D721Med (cell line): ENCODE results near the gene HLA-A.

Experiments used
- DNase-seq: peaks from one replicate; pipeline ENCODE4 v3.0.0; 2011; ENCODE audit warnings: low spot score; ENCODE audit not compliant: insufficient read length
- FAIRE-seq: peaks from 2 replicates; lab custom pipeline; 2011; peaks lifted over from hg19 to GRCh38; lab: Jason Lieb, UNC
- TF ChIP-seq, protein P1 (sequence below): IDR thresholded peaks from 2 replicates; pipeline ENCODE4 v1.5.1; 2012; ENCODE audit warnings: mild to moderate bottlenecking, control low read depth; ENCODE audit not compliant: insufficient read depth; ENCODE audit errors: missing control alignments

The HLA-A gene

DNA sequence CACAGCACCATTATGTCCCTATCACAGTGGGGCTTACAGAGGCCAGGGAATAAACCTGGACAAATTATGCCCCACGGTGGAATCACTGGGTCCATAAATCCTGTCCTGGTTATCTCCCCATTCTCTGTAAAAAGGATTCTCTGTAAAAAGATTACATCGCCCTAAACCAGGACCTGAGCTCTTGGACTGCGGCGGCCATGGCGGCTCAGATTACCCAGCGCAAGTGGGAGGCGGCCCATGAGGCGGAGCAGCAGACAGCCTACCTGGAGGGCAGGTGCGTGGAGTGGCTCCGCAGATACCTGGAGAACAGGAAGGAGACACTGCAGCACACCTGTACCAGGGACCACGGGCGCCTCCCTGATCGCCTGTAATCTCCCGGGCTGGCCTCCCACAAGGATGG, 8.4 kb upstream of the HLA-A start:
- DNase-seq, result no peak
- TF ChIP-seq, protein P1, sequence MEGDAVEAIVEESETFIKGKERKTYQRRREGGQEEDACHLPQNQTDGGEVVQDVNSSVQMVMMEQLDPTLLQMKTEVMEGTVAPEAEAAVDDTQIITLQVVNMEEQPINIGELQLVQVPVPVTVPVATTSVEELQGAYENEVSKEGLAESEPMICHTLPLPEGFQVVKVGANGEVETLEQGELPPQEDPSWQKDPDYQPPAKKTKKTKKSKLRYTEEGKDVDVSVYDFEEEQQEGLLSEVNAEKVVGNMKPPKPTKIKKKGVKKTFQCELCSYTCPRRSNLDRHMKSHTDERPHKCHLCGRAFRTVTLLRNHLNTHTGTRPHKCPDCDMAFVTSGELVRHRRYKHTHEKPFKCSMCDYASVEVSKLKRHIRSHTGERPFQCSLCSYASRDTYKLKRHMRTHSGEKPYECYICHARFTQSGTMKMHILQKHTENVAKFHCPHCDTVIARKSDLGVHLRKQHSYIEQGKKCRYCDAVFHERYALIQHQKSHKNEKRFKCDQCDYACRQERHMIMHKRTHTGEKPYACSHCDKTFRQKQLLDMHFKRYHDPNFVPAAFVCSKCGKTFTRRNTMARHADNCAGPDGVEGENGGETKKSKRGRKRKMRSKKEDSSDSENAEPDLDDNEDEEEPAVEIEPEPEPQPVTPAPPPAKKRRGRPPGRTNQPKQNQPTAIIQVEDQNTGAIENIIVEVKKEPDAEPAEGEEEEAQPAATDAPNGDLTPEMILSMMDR, result no peak
- no peak for FAIRE-seq

DNA sequence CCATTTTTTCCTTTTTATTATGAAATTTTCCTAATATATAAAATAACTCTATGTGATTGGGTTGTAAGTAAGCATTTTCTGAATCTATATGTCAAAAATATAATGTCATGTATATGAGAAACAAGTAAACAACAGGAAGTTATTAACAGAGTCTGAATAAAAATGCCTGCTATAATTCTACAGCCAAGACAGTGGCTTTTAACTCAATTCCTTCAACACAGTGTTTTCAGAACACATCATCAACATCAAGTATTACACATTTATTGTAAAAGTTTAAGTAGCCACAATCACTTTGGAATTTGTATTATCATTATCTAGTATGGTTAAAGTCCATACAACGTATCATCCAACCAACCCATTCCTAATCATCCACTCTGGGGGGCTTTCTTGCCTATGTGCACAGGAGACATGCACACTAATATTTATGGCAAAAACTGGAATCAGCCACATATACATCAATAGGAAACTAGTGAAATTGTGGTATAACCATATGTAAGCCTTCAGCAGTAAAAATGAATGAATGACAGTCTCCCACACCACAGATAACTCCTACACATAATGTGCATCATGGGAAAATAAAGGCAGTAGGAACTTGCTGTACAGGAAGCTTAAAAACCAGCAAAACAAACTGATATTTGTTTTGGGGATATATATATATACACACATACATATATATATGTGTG, 6.9 kb upstream of the HLA-A start:
- no peak for DNase-seq
- TF ChIP-seq, protein P1, result no peak
- FAIRE-seq, result no peak

DNA sequence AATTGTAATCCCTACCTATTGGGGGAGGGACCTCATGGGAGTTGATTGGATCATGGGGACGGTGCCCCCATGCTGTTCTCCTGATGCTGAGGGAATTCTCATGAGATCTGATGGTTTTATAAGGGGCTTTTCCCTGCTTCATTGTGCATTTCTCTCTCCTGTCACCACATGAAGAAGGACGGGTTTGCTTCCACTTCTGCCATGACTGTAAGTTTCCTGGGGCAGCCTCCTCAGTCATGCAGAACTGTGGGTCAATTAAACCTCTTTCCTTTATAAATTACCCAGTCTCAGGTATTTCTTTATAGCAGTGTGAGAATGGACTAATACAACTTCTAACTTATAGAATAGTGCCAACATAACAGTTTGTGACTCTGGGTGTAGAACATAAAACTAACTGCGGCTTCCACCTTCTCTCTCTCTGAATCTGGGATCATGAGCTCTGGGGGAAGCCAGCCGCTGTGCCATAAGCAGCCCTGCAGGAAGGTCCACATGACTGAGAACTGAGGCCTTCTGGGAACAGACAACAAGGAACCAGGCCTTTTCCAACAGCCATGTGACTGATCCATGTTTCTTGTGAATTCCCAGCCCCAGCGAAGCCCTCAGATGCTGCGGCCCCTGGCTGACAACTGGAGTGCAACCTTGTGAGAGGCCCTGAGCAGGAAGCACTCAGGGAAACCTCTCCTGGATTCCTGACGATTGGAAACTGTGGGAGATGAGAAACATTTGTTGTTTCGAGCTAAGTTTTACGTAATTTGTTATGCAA, 3.4 kb upstream of the HLA-A start:
- DNase-seq (no peak), FAIRE-seq (no peak)
- TF ChIP-seq, protein P1, result no peak

DNA sequence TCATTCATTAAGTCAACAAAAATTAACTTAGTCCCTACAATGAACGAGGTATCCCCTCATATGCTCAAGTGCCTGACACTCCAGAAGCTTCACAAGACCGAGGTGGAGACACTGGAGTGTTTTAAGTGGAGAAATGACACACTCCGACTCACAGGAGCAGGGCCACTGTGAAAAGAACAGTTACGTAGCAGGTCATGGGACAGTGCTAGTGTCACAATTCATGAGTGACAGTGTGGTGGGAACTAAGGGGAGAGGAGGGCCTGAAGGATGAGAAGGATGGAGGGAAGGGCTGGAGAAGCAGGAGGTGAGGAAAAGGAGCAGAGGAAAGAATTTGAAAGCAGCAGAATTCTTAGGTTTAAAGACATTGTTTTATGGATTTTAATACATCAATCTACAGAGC, 1.3 kb upstream of the HLA-A start:
- DNase-seq (no peak), FAIRE-seq (no peak)
- TF ChIP-seq, protein P1, result no peak

DNA sequence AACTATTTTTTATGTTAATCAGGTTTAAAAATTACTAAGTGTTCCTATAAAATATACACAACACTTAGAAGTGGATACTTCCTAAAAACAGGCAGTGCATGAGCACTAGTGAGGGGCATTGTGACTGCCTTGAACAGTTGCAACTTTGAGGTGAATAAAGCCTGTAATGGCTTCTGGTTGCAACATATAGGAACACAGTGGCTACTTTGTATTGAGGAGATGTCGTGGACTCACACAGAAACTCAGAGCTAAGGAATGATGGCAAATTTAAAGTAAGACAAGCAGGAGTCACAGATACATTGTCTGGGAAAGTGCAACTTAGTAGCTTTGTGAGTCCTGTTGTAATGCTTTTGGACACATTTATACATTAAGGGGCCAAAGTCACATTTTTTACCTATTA, 861 bp upstream of the HLA-A start:
- DNase-seq (no peak), FAIRE-seq (no peak)
- TF ChIP-seq, protein P1, result no peak

DNA sequence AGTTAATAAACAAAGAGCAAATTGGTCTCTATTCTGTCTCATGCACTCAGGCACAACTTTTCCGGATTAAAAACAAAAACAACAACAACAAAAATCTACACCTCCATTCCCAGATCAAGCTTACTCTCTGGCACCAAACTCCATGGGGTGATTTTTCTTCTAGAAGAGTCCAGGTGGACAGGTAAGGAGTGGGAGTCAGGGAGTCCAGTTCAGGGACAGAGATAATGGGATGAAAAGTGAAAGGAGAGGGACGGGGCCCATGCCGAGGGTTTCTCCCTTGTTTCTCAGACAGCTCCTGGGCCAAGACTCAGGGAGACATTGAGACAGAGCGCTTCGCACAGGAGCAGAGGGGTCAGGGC, 437 bp upstream of the HLA-A start:
- TF ChIP-seq, protein P1, result no peak
- no peak for FAIRE-seq
- no peak for DNase-seq
